ENCODE measurements around the gene TXK.

Gene TXK

GRCh38 chr4:48137846-48138245, 3.8 kb upstream of the TXK start:
- no peak for DNase-seq (ENCODE audit: low read depth in 2 of 2)

DNA sequence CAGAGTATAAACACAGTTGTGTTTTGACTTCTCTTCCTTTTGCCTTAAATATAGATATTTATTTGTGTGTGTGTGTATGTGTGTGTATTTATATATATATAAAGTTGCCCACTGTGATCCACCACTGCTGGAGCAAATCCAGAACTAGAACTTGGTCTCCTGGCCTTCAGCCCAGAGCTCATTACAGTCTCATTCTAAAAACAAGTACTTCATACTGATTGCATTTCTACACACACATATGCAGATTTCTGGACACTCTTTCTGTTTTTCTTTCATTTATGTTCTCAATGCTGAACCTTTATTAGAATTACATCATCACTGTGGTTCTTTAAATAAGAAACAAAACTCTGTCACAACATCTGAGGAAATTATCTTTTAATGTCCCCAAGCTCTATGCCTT, 381 bp downstream of the TXK start:
- no peak for DNase-seq (ENCODE audit: low read depth in 2 of 2)

DNA sequence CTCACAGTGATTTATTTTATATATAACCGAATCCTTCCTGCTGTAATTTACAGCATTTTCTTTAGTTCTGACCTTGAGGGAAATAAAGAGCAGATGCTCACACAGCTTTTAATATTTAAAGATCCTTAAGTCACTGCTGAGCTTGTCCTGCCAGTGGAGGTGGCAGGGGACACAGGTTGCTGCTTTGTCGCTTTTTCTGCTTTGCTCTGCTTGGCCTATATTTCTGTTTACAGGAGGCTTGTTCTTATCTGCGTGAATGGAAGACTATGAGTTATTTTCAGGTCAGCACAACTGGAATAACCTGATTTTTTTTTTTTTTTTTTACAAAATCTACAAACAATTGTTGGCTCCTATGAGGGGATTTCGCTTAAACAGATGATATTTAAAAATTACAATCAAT, 2.3 kb downstream of the TXK start:
- DNase-seq (ENCODE audit: low read depth in 2 of 2) = no peak

DNA sequence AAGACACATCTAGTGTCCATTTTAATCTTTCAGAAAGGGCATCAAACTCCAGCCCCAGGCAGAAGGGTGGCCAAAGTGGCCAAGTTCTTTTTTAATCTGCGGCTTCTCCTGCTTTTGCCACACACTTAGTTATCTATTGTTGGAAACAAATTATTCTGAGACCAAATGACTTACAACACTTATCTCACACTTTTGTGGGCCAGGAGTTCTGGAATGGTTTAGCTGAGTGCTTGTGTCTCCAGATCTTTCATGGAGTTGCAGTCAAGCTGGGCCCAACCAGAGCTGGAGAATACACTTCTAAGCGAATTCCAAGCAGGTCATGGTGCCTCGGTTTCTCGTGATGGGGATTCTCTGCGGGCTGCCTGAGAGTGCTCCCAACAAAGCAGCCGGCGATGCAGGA, 4.0 kb downstream of the TXK start:
- no peak for DNase-seq (ENCODE audit: low read depth in 2 of 2)

DNA sequence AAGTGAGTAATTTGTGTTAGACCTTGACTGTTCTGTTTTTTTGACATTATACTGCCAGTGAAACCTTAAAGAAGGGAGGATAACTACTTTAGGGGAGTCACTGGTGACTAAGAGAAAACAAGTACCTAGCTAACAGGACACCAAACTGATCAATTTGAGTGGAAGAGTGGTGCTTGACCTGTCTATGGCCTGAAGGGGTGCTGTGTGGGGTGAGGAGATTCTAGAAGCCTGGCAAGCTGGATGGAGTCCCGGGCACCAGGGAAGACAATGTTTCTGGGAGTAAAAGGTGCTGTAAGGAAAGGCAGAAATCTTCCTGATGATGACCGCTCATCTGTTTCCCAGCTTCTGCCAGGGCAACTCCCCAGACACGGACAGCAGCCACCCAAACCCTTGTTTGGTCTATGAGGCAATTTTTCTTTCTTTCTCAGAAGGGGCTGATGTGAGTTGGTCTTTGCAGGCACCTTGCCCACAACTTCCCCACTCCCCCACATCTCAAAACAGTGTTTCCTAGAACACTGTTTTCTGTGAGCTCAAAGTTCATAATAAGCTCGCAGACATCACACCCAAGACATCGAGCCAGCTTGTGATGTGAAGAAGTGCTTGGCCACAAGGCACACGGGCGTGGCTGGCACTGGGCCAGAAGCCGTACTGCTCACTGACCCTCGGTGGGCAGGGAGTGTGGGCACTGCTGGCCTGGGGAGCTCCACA, 4.6 kb downstream of the TXK start:
- DNase-seq (ENCODE audit: low read depth in 2 of 2) = no peak

GRCh38 chr4:48127682-48128404, 6.2 kb downstream of the TXK start:
- DNase-seq (ENCODE audit: low read depth in 2 of 2) = peak; percentile 48

GRCh38 chr4:48127231-48127630, 6.8 kb downstream of the TXK start:
- no peak for DNase-seq (ENCODE audit: low read depth in 2 of 2)

GRCh38 chr4:48126621-48127020, 7.4 kb downstream of the TXK start:
- no peak for DNase-seq (ENCODE audit: low read depth in 2 of 2)

DNA sequence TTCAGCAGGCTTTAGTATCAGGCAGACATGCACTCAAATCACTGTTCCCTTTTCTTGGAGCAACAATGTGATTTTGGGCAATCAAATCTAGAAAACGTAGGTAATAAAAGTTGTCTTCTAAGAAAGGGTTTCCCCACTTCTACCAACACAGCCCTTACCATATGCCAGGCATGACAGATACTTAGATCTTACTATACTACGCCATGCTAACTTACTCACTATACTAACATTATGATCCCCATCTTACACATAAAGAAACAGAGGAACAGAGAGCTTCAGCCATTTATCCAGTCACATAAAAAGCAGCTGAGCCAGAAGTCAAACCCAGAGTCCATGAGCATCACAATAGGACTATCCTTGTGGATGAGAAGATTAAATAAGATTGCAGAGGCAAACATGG, 9.2 kb downstream of the TXK start:
- no peak for DNase-seq (ENCODE audit: low read depth in 2 of 2)

GRCh38 chr4:48122756-48123155, 11.3 kb downstream of the TXK start:
- no peak for DNase-seq (ENCODE audit: low read depth in 2 of 2)

GRCh38 chr4:48121180-48121579, 12.9 kb downstream of the TXK start:
- no peak for DNase-seq (ENCODE audit: low read depth in 2 of 2)

GRCh38 chr4:48120132-48120531, 13.9 kb downstream of the TXK start:
- DNase-seq (ENCODE audit: low read depth in 2 of 2) = no peak

DNA sequence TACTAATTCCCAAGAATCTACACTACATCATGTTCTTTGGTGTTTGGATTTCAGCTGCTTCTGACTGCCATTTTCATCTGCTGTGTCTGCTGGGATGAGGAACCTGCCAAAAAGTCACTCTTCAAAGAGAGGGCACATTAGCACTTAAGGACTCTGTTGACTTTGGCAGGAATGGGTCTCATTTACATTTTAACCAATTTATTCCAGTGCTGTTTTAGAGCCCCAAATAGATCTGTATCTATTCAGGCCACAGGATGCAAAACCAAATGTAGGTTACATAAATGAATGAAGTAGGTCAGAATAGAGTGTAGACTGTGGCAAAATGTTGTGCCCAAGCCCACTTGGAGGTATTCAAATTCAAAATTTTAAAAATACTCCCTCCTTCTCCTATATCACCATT, 14.4 kb downstream of the TXK start:
- no peak for DNase-seq (ENCODE audit: low read depth in 2 of 2)

GRCh38 chr4:48118081-48118480, 16.0 kb downstream of the TXK start:
- no peak for DNase-seq (ENCODE audit: low read depth in 2 of 2)

DNA sequence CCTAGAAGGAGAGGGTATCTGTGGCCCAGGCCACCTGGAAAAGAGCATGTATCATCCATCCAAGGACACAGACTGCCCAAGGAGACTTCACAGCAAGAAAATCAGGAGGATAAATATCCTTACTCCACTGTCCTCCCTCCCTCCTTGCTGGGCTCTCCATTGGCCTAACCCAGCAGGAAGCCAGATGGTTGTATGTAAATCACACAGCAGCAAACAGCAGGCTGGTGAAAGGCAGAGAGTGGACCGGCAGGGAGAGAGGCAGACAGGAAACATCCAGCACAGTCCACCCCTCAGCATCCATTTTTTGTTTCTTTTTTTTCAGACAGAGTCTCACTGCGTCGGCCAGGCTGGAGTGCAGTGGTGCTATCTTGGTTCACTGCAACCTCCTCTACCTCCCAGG, 17.5 kb downstream of the TXK start:
- DNase-seq (ENCODE audit: low read depth in 2 of 2) = no peak

- DNase-seq (ENCODE audit: low read depth in 2 of 2) = no peak
These were observed 19.6 kb downstream of the TXK start for GRCh38 chr4:48114412-48114811.

DNA sequence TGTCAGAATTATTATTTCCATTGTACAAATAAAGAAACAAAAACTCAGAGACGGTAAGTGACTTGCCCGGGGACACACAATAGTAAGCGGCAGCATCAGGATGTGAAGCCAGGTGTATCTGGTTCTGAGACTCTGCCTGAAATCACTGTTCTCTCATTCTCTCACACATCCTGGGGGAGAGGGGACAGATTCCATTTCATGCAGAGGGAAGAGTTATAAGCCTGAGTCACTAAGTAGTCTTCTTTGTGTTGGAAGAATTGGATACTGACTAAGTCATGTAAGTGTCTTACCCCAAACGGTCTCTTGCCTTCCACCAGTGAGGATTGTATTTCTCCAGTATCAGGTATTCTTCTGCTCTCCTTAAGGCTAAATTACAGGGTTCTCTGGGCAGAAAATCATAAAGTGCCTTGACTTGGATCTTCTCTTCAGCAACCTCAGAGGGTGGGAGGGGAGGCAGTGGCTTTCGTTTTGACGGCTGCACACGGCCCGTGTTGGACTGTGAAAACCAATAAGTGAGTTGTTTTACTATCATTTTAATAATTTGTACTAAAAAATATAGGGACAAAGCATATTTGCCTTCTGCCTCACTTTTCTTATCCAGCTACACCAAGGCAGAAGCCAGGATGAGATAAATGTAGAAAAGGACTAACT, 21.9 kb downstream of the TXK start:
- DNase-seq (ENCODE audit: low read depth in 2 of 2) = no peak

- DNase-seq (ENCODE audit: low read depth in 2 of 2) = no peak
These were observed 23.5 kb downstream of the TXK start for GRCh38 chr4:48110452-48110978.

GRCh38 chr4:48109413-48110263, 24.4 kb downstream of the TXK start:
- DNase-seq (ENCODE audit: low read depth in 2 of 2) = peak in 1 of 2 donors; percentile 24

DNA sequence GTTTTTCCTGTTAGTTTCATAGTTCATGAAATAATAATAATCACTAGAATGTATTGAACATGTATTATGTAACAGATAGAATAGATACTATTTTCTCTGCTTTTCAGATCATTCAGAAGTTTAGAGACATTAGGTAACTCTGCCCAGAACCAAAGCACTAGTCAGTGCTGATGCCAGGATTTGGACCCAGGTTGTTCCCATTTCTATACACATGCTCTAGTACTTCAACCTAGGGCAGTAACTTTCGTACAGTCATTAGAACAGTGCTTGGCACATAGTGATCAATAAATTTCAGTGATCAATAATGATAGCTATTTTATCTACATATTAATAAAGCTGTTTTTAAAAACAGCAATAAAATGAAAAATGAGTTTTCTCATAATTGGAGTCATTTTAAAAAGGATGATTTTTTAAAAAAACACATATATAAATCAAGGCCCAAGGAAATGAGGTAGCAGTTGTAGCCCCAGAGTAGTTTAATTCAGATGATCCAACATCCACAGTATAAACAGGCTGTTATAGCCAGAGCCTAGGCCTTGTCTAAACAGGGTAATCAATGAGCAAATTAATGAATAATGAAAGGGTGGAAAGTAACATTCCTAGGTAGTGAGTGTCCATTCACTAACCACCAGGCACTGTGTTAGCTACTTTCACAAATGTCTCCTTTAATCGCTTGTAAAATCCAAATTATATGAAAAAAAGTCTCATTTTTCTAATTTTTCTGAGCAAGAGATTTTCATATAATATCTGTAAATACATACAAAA, 25.6 kb downstream of the TXK start:
- no peak for DNase-seq (ENCODE audit: low read depth in 2 of 2)

DNA sequence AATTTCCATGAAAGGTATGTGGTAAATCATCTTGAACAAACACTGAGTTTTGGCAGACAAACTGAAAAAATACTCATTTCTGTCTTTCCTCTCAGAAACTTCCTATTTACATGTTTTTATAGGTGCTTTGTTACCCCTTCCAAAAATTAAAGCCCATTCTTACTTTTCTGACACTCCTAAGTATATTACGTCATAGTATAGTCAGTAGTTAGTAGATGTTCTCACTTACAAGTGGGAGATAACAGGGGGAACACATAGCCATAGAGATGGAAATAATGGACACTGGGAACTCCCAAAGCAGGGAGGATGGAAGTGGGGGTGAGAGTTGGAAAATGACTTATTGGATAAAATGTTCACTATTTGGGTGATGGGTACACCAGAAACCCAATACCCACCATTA, 28.8 kb downstream of the TXK start:
- DNase-seq (ENCODE audit: low read depth in 2 of 2) = no peak

All from stimulated activated CD4-positive, alpha-beta T cell treated with anti-CD3 and anti-CD28 coated beads, Interleukin-1b, Interleukin-23, amount 100 ng/mL, for 4 hours (primary cell).